Embryonic facial prominence (tissue), 1 donor: Measurements from ENCODE around the gene VAC14.

Source experiments
- DNase-seq: peaks from one replicate; pipeline ENCODE4 v3.0.0-alpha.2; 2016; ENCODE audit errors: extremely low spot score

Gene VAC14

DNA sequence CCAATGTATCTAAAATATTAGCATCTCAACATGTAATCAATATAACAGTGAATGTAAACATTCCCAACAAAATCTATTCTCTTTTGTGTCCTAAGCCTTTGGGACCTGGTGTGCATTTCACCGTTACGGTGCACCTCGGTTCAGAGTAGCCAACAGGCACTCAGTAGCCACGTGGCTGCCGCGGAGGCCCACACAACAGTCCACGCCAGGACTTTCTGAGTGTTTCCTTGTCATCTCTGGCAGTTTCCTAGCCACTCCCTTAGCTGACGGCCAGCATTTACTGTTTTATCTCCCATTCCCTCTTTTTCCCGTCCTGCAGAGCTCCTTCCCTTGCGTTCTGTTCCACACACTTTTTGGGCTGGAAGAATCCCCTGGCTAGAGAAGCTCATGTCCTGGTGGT is 36.3 kb downstream of the VAC14 start:
- no peak for DNase-seq

DNA sequence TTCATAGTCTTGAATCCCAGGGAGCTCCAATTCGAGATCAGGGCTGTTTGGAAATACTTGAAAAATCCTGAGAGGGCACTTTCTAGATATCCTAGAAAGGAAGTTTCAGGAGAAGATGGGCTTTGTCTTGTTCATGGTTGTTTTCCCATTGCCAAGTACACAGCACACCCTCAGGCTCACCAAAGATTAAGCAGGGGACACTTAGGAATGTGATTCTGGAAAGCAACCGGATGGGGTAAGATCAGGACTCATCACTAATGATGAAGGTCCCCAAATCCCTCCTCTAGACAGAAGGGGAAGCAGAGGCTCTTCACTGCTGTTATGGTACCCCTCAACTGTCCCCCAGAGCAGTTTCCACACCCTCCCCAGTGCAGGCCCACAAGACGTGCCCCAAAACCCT is 40.7 kb downstream of the VAC14 start:
- DNase-seq: no peak

DNA sequence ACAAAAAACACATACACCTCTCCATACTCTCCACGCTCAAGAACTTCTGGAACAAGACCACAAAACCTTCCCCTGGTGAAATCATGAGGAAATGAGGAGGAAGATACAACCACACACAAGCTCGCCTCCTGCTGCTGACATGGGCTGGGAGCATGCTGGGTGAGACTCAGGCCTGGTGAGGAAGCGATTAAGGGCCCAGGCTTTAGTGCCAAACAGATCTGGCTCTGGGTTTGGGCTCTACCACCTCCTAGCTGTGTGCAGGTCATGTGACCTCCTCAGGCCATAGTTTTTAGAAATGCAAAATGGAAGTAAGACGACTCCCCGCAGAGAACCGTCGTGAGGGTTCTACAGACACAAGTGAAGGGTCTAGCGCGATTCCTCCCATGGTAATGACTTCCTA is 41.3 kb downstream of the VAC14 start:
- no peak for DNase-seq

DNA sequence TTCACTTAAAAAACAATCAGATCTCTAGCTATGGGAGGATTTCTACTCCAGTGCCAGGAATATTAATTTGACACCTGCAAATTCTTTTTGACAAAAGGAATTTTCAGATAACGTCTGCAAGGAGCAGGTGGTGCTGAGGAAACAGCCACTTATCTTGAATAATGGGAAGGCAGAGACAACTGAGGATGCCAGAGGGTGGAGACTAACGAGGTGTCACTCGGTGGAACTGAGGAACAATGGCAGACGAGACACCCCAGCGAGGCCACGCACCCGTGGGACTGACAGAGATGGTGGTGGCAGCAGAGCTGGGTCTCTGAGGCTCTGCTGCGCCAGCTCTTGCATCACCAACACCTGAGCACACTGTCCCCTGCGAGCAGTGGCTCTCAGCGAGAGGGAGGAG is 42.2 kb downstream of the VAC14 start:
- DNase-seq: no peak

DNA sequence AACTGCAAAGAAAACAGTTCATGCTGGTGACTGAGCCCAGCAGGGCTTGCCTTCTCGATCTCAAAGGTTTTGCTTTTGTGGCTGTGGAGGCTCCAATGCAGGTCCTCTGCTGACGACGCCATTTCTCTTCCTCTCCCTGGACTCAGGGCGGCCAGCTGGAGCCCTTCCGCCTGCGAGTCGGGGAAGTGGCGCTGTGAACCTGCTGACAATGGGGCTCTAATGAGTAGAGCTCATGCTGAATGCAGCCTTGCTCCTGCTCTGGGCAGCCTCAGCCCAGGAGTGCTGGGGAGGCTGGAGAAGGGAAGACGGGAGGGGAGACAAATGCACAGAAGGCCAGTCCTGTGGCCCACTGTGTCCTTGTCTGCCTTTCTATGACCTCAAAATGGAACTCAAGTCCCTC is 43.8 kb downstream of the VAC14 start:
- no peak for DNase-seq

DNA sequence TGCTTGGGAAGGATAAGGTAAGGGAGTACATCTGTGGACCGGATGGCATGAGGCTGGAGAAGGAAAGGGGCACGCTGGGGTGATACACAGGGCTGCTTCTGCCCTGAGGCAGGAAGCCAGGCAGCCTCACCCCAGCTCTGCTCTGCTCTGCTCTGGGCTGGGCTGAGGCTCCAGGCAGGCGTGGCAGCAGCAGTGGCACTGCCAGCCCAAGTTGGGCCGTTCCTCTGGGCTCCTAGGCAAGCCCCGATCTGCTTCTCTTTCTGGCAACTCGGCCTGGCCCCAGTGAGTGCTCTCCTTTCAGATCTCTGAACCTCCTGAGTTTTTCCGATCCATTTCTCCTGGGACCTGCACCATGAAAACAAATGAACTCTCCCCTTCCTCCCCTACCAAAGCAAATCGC is 44.9 kb downstream of the VAC14 start:
- DNase-seq: no peak

DNA sequence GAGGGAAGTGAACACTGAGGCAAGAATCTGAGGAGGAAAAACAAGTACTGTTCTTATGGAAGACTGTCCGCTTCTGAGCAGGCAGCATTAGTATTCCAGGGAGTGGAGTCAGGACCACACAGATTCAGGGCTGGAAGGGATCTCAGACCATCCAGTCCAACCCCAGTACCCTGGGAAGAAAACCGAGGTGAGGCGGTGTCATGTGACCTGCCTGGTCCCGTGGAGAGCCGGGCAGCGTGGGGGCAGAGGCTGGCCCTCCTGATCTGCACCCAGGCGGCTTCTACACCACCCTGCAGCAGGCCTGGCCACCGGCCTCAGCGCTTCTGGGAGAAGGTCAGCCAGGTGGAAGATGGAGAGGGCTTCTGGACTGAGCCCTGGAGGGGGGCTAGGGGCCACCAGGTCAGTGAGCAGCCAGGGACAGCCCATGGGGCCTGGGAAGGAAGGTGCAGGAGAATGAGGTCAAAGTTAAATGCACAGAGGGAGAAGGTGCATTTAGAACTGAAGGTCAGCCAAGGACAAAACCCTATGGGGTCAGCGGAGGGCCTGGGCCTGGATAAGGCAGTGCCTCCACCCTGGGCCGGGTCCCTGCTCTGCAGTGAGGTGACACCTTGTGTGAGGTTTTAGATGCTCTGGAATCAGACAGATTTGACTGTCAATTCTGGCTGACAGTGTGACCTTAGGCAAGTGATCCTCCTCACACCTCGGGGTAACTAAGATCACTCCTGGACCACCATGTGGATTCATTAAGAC is 45.9 kb downstream of the VAC14 start:
- DNase-seq: no peak

DNA sequence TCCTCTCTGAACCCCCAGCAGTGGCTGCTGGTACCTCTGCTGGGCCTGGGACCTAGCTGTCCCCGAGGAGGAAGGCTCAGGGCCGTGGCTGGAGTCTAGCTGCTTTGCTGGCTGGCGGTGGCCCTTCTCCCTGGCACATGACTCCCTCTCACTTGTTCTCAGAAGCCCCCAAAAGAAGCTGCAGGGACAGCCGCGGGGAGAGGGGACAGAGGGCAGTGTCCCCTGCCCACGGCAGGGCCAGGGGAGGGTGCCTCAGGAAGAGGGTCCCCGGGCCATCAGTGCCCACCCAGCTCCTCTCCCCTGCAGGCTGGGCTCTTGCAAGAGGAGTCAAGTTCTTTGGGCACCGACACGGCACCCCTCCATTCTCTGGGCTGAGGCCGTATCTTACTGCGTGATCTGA is 46.6 kb downstream of the VAC14 start:
- no peak for DNase-seq

DNA sequence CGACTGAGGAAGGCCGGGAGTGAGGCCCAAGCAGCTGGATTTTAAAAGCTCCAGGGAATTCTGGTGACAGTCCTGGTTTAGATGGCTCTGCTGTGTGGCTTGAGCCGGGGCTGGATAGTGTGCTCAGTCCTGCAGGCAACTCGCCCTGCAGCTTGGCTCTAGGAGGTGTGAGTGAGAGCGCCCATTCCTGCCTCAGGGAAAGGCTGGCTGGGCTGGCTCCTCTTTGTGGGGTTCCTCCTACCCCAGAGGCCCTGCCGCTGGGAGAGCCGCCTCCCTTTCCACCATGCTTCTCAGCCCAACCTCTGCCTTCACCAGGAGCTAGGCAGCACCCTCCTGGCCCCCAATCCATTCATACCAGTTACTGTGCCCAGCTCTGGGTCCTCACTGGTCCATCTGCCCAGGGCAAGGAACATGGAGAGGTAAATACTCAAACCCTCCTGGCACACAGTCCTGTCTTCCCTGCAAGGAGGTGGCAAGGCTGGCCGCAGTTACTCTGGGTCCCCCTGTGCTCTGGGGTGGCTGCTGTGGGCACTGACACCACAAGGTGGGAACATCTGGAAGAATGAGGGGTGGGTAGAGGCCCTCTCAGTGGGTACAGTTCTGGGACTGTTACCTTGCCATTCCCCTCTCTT is 47.1 kb downstream of the VAC14 start:
- no peak for DNase-seq

DNA sequence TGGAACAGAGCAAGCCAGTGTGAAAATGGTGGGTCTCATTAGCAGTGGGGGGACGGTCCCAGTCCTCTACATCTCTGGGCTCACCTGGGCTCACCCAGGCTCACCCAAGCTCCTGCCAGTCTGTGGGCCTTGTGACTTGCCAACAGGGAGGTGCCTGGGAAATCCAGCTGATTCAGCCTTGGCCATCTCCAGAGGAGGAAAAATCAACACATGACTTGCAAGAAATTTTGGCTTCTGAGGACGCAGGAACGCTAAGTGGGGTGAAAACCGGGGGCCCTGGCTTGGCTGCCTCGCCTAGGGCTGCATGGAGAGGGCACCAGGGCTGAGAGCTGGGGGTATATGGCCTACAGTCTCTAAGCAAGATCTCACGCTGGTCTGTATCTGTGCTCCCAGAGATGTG is 47.7 kb downstream of the VAC14 start:
- DNase-seq: no peak

DNA sequence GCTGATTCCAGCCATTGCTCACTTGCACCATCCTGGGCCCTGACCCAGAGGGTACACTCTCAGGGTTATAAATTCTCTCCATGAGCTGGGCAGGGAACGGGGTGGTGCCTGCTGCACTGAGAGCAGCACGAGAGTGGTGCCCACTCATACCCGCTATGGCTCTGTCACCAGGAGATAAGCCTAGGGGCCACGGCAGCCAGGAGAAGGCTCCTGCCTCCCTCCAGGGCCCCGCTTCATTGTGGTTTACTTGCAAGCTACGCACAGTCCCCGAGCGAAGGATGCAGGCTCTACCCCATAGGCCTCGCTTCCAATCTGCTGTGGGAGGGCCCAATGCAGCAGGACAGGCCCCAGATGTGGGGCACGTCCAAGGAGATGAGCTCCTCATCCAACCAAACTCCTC is 48.5 kb downstream of the VAC14 start:
- no peak for DNase-seq

DNA sequence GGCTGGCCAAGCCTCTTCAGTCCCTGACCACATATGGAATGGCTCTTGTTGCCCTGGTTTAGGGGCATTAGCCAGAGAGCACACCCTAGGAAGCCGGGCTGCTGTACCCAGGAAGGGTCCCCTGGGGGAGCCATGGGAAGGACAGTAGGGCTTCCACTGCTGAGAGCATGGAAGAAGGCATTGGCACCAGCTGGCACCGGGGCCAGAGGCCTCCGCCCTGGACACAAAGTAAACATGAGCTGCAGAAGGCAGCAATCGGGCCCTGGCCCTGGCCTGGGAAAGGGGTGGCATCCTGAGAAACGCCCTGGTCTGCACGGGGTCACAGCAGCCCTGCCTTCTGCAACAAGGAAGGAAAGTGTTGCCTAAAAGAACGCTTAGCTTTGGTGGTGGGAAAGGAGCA is 49.4 kb downstream of the VAC14 start:
- no peak for DNase-seq

DNA sequence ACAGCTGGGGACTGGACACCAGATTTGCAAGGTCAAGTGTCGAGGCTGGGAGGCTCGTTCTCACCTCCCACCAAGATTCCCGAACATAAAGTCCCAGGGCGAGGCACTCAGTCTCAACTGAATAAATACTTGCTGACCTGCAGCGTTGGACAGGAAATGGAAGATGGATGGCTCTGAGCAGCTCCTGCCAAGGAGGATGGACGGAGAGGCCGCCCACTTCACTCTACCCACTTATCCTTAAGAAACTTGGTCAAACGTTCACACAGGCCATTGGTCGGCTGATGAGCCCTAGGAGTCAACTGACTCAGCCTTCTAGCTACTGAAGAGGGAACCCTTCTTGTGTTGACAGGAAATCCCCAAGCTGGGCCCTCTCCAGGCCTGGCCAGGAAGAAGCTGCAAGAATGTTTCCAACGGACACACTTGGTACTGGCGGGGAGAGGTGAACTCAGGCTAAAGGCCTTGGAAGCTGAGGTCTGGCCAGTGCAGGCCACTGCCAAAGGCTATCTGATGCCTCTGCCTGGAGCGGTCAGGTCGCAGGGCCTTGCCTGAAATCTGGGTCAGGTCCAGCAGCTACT is 50.0 kb downstream of the VAC14 start:
- no peak for DNase-seq

DNA sequence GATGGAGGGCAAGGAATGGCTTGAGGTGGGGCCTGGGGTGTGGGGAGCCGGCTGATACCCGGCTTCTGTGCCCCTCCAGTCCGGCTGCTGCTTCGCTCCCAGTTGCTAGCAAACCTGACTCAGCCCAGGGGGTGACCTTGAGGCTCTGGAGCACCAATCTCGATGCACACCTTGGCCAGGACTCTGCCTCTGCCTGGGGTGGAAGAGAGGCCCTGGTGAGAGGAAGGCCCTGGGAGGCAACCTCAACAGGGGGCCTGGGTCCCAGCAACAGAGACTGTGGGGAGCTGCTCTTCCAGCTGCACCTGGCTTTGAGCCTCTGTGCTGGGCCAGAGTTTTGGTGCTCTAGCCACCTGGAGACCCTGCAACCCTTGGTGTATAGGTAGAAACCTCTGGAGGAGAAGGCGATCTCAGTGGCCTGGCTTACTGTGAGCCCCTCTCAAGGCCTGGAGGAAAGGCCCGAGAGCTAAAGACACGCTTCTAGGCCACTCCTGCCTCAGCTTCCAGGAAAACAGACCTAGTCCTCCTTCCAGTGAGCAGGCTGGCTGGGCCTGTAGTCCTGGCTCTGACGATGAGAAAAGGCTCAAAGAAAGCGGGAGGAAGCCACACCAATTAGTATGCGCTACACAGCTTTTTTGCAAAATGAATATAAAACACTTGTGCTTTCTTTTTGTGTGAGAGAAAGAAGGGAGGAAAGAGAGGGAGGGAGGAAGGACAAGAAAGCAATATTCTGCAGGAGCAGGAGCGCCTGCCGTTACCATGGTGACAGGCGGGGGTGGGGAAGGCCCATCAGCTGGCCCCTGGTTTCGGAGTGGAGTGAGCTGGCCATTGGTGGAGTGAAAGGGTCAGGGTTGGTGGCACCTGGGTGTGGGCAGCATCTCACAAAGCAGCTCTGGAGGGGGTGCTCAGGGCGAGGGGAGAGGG is 51.0 kb downstream of the VAC14 start:
- DNase-seq: no peak

DNA sequence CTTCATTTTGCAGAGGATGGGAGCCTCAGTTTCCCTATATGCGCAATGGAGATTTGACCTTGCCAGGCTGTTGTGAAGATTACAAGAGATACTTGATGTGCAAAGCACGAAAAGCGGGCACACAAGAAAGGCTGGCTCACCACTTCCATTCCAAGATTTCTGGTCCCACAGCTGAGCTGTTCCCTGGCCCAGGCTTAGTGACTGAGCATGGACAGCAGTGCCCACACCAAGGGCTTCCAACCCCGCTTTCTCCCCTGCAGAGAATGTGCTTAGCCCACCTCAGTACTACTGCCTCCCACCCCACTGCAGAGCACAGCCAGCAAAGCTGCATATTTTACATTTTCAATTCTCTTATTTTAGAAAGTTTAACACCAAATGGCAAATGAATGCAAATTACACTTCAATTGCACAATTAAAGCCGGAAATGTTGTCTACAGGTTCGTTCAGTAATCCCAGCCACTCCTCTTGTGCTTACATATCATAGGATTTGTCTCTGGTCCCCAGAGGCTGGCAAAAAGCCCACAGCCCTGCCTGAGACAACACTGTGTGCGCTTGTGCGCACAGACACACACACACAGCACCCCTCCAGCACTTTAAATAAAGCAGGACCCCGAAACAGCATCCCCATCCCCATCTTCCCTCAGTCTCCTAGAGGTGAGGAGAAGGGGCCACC is 51.8 kb downstream of the VAC14 start:
- no peak for DNase-seq

DNA sequence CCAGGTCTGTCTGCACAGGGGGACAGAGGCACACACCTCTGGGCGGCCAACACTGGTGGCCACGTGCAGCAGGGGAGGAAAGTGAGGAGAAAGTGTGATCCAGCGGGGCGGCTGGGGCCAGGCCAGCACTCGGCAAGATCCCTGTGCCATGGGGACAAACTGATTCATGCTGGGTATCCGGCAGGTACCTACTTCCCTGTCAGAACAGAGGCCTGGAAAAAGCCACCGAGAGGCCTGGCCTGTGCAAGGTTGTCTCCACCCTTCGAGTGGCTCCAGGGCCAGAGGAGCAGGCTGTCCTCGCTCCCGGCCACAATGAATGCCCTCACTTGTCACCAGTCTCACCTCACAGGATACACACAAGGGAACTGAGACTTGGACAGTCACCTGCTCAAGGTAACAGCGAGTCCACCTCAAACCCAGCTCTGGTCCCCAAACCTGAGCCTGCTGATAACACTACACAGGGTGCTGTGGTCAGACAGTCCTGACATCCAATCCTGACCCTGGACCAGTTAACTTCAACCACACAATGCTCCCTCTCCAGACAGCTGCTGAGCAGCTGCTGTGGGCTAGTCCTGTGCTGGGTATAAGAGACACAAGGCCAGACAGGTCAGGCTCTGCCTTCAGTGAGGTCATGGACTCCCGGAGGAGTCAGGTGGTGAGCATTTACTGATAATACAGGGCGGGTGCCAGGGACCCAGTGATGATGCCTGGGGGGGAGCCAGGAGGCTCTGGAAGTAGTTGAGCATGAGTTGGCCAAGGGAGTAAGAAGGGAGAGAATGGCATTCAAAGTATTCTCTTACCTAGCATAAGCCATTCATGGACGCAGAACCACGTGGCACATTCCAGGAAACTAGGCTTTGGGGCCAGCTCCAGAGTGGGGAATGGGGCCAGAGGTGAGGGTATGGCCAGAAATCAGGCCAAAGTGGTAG is 53.0 kb downstream of the VAC14 start:
- DNase-seq: no peak

DNA sequence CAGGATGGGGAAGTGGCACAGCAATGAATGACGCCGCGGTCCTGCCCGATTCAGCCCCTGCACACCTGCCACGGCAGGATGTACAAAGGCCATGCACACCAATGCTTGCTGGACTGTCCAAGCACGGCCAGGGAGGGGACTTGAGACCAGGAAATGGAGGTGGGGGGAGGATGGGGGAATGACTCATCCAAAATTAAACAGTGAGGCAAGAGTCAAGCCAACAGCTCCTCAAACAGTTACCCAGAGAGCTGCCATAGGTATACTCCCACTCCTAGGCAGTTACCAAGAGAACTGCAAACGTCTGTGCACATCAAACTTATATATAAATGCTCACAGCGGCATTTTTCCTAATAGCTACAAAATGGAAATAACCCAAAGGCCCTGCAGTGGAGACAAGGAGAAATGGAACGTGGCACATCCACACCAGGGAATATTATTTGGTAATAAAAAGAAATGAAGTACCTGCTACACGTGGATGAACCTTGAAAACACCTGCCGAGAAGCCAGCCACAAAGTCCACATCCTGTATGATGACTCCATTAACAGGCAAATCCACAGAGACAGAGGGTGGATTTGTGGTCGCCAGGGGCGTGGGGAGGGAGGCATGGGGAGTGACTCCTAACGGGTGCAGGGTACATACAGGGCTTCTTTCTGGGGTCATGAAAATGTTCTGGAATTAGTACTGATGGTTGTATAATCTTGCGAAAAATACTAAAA is 54.1 kb downstream of the VAC14 start:
- no peak for DNase-seq

DNA sequence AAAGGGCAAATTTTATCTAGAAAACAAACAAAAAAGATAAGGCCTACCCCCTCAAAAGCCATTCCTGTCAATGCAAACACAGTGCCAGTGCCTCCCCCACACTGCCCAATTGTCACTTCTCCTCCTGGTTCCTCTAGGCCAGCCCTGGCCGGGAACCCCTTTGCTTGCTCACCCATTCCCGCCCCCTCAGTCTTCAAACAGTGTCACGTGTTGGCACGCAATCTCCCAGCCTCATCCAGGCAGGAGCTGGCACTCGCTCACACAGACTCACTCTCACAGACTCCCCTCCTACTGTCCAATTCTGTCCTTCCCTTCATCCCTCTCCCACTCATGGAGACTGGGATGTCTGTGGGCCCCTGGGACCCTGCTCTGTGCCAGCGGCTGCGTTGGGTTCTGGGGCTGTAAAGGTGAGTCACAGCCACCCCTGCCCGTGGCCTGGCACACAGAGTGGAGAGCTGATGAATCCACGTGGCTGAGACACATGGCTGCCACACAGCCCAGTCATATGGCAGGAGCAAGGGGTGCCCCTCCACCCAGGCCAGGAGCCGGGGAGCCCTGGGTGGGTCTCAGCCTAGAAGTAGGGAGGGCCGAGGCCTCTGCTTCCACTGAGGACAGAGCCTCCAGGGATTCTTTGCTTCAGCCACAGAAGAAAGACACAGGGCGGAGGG is 54.8 kb downstream of the VAC14 start:
- DNase-seq: no peak

DNA sequence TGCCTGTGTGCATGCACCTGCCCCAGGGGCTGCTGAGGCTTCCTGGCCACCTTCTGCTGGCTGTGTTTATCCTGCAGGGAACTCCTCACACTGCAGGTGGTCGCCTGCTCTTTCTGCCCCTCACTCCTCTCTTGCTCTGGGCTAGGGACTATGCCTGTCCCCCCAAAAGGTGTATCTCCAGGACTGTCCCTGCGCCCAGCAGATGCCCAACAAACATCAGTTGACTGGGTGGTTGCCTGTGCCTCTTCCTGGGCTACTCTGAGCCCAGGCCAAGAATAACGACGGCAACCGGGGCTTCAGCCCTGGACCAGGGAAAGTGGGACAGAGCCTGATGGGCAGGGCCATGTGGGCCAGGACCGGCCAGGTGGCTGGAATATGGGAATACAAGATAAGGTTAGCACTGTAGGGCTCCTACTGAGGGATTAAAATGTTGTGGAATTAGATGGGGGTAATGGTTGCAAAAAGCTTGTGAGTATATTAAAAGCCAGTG is 55.4 kb downstream of the VAC14 start:
- DNase-seq: no peak
